ENCODE data around the gene INTS11. TPM values are rescaled to one million over a fixed set of nuclear protein-coding genes. Genes with fewer than 3 reads are reported as not detected.

INTS11 gene
- total and polyA plus RNA-seq, 5 donors from 2014 or later = 66.2 to 138 (median 69.2) TPM

- no peaks in the 10 kb centered on the region for H3K9me3 Mint-ChIP-seq
- no peak for DNase-seq
- Histone ChIP-seq H3K9me3 (ENCODE audit: control insufficient read depth in 2 of 2, low read length in 2 of 2) (no peaks in the 10 kb centered on the region), H3K4me3 (ENCODE audit: low read depth, low read length) (no peak overlapping the region), H3K36me3 (ENCODE audit: control insufficient read depth, insufficient read depth, low read length) (no peaks in the 10 kb centered on the region), H3K4me1 (ENCODE audit: control insufficient read depth, insufficient read depth, low read length, poor library complexity, severe bottlenecking) (peaks cover 29% of the 10 kb centered on the region), H3K27me3 (ENCODE audit: control insufficient read depth, insufficient read depth, low read length) (no peaks in the 10 kb centered on the region), H3K27ac (ENCODE audit: insufficient read depth, low read length, poor library complexity, severe bottlenecking) (no peak overlapping the region)
- H3K27ac Mint-ChIP-seq = no peak overlapping the region
- no peak overlapping the region for H3K4me3 Mint-ChIP-seq
- H3K4me1 Mint-ChIP-seq = peaks cover 0 to 22% (median 1%) of the 10 kb centered on the region in 4 donors
- ATAC-seq (ENCODE audit: low read depth in 2 of 2) = no peak
- no peaks in the 10 kb centered on the region for H3K36me3 Mint-ChIP-seq
- H3K27me3 Mint-ChIP-seq = peaks cover 32% of the 10 kb centered on the region
Measured at GRCh38 chr1:1356166-1356795, 31.8 kb upstream of the INTS11 start.

GRCh38 chr1:1355416-1355815 is 31.0 kb upstream of the INTS11 start:
- Histone ChIP-seq H3K4me1 (ENCODE audit: control insufficient read depth, insufficient read depth, low read length, poor library complexity, severe bottlenecking) (peaks cover 29% of the 10 kb centered on the region), H3K9me3 (ENCODE audit: control insufficient read depth in 2 of 2, low read length in 2 of 2) (no peaks in the 10 kb centered on the region), H3K27ac (ENCODE audit: insufficient read depth, low read length, poor library complexity, severe bottlenecking) (no peak overlapping the region), H3K36me3 (ENCODE audit: control insufficient read depth, insufficient read depth, low read length) (no peaks in the 10 kb centered on the region), H3K27me3 (ENCODE audit: control insufficient read depth, insufficient read depth, low read length) (no peaks in the 10 kb centered on the region), H3K4me3 (ENCODE audit: low read depth, low read length) (no peak overlapping the region)
- Mint-ChIP-seq H3K27ac (no peak overlapping the region), H3K36me3 (no peaks in the 10 kb centered on the region), H3K4me3 (no peak overlapping the region), H3K9me3 (no peaks in the 10 kb centered on the region), H3K27me3 (peaks cover 32% of the 10 kb centered on the region), H3K4me1 (peaks cover 0 to 22% (median 0%) of the 10 kb centered on the region in 4 donors)
- DNase-seq (no peak), ATAC-seq (ENCODE audit: low read depth in 2 of 2) (no peak)

- Mint-ChIP-seq H3K27me3 (peaks cover 32% of the 10 kb centered on the region), H3K4me3 (peak overlapping the region in 2 of 4 donors; percentile 15 to 35), H3K4me1 (peaks cover 0 to 22% (median 0%) of the 10 kb centered on the region in 4 donors), H3K36me3 (no peaks in the 10 kb centered on the region), H3K27ac (no peak overlapping the region), H3K9me3 (no peaks in the 10 kb centered on the region)
- Histone ChIP-seq H3K27ac (ENCODE audit: insufficient read depth, low read length, poor library complexity, severe bottlenecking) (no peak overlapping the region), H3K27me3 (ENCODE audit: control insufficient read depth, insufficient read depth, low read length) (no peaks in the 10 kb centered on the region), H3K36me3 (ENCODE audit: control insufficient read depth, insufficient read depth, low read length) (no peaks in the 10 kb centered on the region), H3K9me3 (ENCODE audit: control insufficient read depth in 2 of 2, low read length in 2 of 2) (no peaks in the 10 kb centered on the region), H3K4me3 (ENCODE audit: low read depth, low read length) (no peak overlapping the region), H3K4me1 (ENCODE audit: control insufficient read depth, insufficient read depth, low read length, poor library complexity, severe bottlenecking) (peaks cover 29% of the 10 kb centered on the region)
- no peak for DNase-seq
- ATAC-seq (ENCODE audit: low read depth in 2 of 2) = no peak
Measured at GRCh38 chr1:1354271-1355247, 30.1 kb upstream of the INTS11 start.

GRCh38 chr1:1353389-1354151 is 29.1 kb upstream of the INTS11 start:
- DNase-seq (no peak), ATAC-seq (ENCODE audit: low read depth in 2 of 2) (no peak)
- H3K27me3 Mint-ChIP-seq = peaks cover 26% of the 10 kb centered on the region
- H3K36me3 Mint-ChIP-seq = no peaks in the 10 kb centered on the region
- H3K4me3 Mint-ChIP-seq = peak overlapping the region in 2 of 4 donors; percentile 77 to 84
- Histone ChIP-seq H3K4me3 (ENCODE audit: low read depth, low read length) (no peak overlapping the region), H3K27ac (ENCODE audit: insufficient read depth, low read length, poor library complexity, severe bottlenecking) (no peak overlapping the region), H3K27me3 (ENCODE audit: control insufficient read depth, insufficient read depth, low read length) (no peaks in the 10 kb centered on the region), H3K4me1 (ENCODE audit: control insufficient read depth, insufficient read depth, low read length, poor library complexity, severe bottlenecking) (peaks cover 28% of the 10 kb centered on the region), H3K36me3 (ENCODE audit: control insufficient read depth, insufficient read depth, low read length) (no peaks in the 10 kb centered on the region), H3K9me3 (ENCODE audit: control insufficient read depth in 2 of 2, low read length in 2 of 2) (no peaks in the 10 kb centered on the region)
- peaks cover 0 to 19% (median 0%) of the 10 kb centered on the region in 4 donors for H3K4me1 Mint-ChIP-seq
- H3K27ac Mint-ChIP-seq = no peak overlapping the region
- H3K9me3 Mint-ChIP-seq = no peaks in the 10 kb centered on the region

- no peak for ATAC-seq (ENCODE audit: low read depth in 2 of 2)
- Histone ChIP-seq H3K27me3 (ENCODE audit: control insufficient read depth, insufficient read depth, low read length) (no peaks in the 10 kb centered on the region), H3K9me3 (ENCODE audit: control insufficient read depth in 2 of 2, low read length in 2 of 2) (no peaks in the 10 kb centered on the region), H3K36me3 (ENCODE audit: control insufficient read depth, insufficient read depth, low read length) (no peaks in the 10 kb centered on the region), H3K4me3 (ENCODE audit: low read depth, low read length) (no peak overlapping the region), H3K27ac (ENCODE audit: insufficient read depth, low read length, poor library complexity, severe bottlenecking) (no peak overlapping the region), H3K4me1 (ENCODE audit: control insufficient read depth, insufficient read depth, low read length, poor library complexity, severe bottlenecking) (peaks cover 29% of the 10 kb centered on the region)
- no peak for DNase-seq
- peaks cover 0 to 24% (median 0%) of the 10 kb centered on the region in 4 donors for H3K4me1 Mint-ChIP-seq
- no peak overlapping the region for H3K27ac Mint-ChIP-seq
- no peaks in the 10 kb centered on the region for H3K9me3 Mint-ChIP-seq
- H3K27me3 Mint-ChIP-seq = peaks cover 23% of the 10 kb centered on the region
- H3K36me3 Mint-ChIP-seq = no peaks in the 10 kb centered on the region
- peak overlapping the region; percentile 79 to 85 (median 84) for H3K4me3 Mint-ChIP-seq
Measured at GRCh38 chr1:1352786-1353388, 28.4 kb upstream of the INTS11 start.

GRCh38 chr1:1351511-1352427 is 27.3 kb upstream of the INTS11 start:
- no peaks in the 10 kb centered on the region for H3K27me3 ChIP-seq (ENCODE audit: control insufficient read depth, insufficient read depth, low read length)
- no peaks in the 10 kb centered on the region for H3K36me3 Mint-ChIP-seq

More at GRCh38 chr1:1351511-1352427, 27.3 kb upstream of the INTS11 start:
- no peak for ATAC-seq (ENCODE audit: low read depth in 2 of 2)
- Histone ChIP-seq H3K9me3 (ENCODE audit: control insufficient read depth in 2 of 2, low read length in 2 of 2) (no peaks in the 10 kb centered on the region), H3K4me1 (ENCODE audit: control insufficient read depth, insufficient read depth, low read length, poor library complexity, severe bottlenecking) (peaks cover 37% of the 10 kb centered on the region), H3K4me3 (ENCODE audit: low read depth, low read length) (no peak overlapping the region), H3K36me3 (ENCODE audit: control insufficient read depth, insufficient read depth, low read length) (no peaks in the 10 kb centered on the region), H3K27ac (ENCODE audit: insufficient read depth, low read length, poor library complexity, severe bottlenecking) (no peak overlapping the region)
- Mint-ChIP-seq H3K4me3 (peak overlapping the region; percentile 79 to 85 (median 84)), H3K27ac (peak overlapping the region in 1 of 3 donors; percentile 92), H3K4me1 (peaks cover 0 to 35% (median 2%) of the 10 kb centered on the region in 4 donors), H3K9me3 (no peaks in the 10 kb centered on the region), H3K27me3 (peaks cover 17% of the 10 kb centered on the region)
- DNase-seq = no peak

Data from CD4-positive, CD25-positive, alpha-beta regulatory T cell (primary cell).